GM10248 (cell line): ENCODE data around the gene SUGP1.

Source experiments
- CTCF ChIA-PET: fragments of 300-600 bp; sonication (Branson Sonifier 250); formaldehyde crosslinking; extraction: SDS; loops from one replicate; lab custom pipeline; 2021; ENCODE audit warnings: antibody characterized with exemption; lab: Yijun Ruan, JAX
- POLR2A ChIA-PET: fragments of 350-650 bp; sonication (Branson Sonifier 250); formaldehyde crosslinking; extraction: SDS; loops from one replicate; lab custom pipeline; 2020; ENCODE audit warnings: antibody characterized with exemption; lab: Yijun Ruan, JAX
- DNase-seq: peaks from one replicate; pipeline ENCODE4 v3.0.0; 2012; ENCODE audit errors: extremely low spot score
- CTCF ChIP-seq: IDR thresholded peaks from 2 replicates; pipeline ENCODE4 v1.5.1; 2012; ENCODE audit warnings: mild to moderate bottlenecking, low read depth; ENCODE audit errors: extremely low read depth, missing control alignments, control extremely low read depth

SUGP1 gene

GRCh38 chr19:19335408-19336158, 15.3 kb upstream of the SUGP1 start:
- TF ChIP-seq CTCF, result no peak
- CTCF ChIA-PET, result interaction anchor here (1.2 kb wide), 1 partner anchor 14 kb away, joined by 4 read pairs; no protein-coding TSS in a partner anchor
- no peak for DNase-seq
- POLR2A ChIA-PET, result no interaction called here

DNA sequence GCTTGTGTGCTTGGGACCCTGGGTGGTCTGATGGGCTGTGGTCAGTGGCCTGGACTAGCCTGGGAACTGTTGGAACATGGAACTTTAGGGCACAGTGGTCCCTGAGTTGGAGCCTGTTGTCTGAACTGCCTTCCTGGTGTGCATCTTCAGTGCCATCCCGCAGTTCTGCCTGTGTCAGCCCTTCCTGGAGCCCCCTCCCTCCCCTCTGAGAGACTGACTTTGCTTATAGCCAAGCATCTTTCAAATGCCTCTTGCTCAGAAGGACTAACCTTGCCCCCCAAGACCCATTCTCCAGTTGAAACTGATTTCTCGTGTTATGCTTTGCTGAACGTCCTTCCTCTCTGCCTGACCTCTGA, 14.7 kb upstream of the SUGP1 start:
- POLR2A ChIA-PET, result no interaction called here
- CTCF ChIA-PET, result no interaction called here
- no peak for TF ChIP-seq CTCF
- DNase-seq, result no peak

GRCh38 chr19:19334063-19334988, 14.0 kb upstream of the SUGP1 start:
- POLR2A ChIA-PET, result interaction anchor here (0.5 kb wide), 1 partner anchor 64 kb away, joined by 4 read pairs; no protein-coding TSS in a partner anchor
- CTCF ChIA-PET, result interaction anchor here (1.3 to 1.6 kb wide), 3 partner anchors 8 to 30 kb away, joined by 4 to 8 read pairs (median 7); no protein-coding TSS in a partner anchor
- no peak for TF ChIP-seq CTCF
- DNase-seq, result no peak

GRCh38 chr19:19329126-19329525, 8.8 kb upstream of the SUGP1 start:
- TF ChIP-seq CTCF, result no peak
- ChIA-PET CTCF (no interaction called here), POLR2A (interaction anchor here (0.6 kb wide), 1 partner anchor 11 kb away, joined by 3 read pairs; no protein-coding TSS in a partner anchor)
- no peak for DNase-seq

- DNase-seq, result no peak
- ChIA-PET POLR2A (interaction anchor here (0.6 kb wide), 1 partner anchor 12 kb away, joined by 6 read pairs; no protein-coding TSS in a partner anchor), CTCF (no interaction called here)
- no peak for TF ChIP-seq CTCF
Measured at GRCh38 chr19:19327672-19328071, 7.4 kb upstream of the SUGP1 start.

DNA sequence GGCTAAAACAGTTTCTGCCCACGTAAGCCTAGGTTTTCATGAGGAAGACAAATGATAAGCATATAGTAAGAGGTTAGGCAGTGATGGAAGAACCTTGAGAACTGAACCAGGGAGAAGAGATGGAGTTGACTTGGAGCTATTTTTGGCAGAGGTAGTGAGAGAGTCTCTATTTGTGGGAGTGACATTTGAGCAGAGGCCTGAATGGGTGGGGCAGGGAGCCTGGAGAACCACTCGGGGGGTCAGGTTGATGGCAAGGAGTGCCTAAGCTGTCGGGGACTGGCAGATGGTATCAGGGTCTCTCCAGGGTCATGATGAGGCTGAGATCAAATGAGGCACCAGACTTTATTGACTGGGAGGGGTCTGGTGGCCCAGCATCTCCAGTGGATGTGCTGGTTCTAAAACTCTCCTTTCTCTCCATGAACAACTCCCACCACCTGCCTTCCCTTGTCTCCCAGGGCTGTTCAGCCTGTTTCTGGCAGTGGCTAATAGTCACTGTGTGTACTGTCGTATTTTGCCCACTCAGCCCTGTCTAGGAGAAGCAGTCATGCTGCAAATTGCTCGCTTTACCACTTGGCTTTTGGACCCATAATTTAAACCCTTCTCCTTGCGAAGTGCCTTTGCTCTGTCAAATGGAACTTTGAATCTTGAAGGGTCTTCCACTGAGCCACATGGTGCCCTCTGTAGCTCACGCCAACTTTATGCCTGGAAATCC, 3.9 kb upstream of the SUGP1 start:
- no peak for TF ChIP-seq CTCF
- CTCF ChIA-PET, result interaction anchor here (1.1 to 2.0 kb wide), 4 partner anchors 9 to 167 kb away, joined by 3 to 9 read pairs (median 6); no protein-coding TSS in a partner anchor
- POLR2A ChIA-PET, result no interaction called here
- DNase-seq, result no peak
